HCEC 1CT (cell line): ENCODE measurements around the gene SLC66A2.

Experiments
- DNase-seq: peaks from one replicate; pipeline ENCODE4 v3.0.0-alpha.2; 2017

The SLC66A2 gene

DNA sequence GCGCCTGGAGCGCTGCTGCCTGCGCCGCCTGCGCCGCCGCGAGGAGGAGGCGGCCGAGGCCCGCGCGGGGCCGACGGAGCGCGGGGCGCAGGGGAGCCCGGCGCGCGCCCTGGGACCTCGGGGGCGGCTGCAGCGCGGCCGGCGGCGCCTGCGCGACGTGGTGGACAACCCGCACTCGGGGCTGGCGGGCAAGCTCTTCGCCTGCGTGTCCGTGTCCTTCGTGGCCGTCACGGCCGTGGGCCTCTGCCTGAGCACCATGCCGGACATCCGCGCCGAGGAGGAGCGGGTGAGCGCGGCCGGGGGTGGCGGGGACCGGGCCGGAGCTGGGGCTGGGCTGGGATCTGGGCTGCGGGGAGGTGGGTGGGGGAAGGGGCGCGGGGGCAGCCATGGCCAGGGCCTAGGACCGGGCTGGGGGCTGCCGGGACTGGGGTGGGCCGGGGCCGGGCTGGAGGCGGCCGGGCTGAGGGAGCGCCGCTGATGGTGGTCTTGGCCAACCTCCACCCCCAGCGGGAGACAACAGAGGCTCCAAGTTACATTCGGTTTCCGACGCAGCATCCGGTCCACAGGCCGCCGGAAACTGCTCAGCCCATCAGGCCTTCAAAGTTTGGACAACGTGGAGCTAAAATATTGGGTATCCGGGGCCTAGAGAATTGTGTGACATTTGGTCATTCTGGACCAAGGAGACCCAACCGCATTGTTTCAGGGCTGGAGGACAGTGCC lies 87.3 kb downstream of the SLC66A2 start:
- no peak for DNase-seq

- DNase-seq = no peak
Observed at GRCh38 chr18:79863161-79864005, 88.1 kb downstream of the SLC66A2 start.

- DNase-seq = no peak
Observed at GRCh38 chr18:79862562-79862961, 88.9 kb downstream of the SLC66A2 start.

GRCh38 chr18:79861687-79862086 lies 89.8 kb downstream of the SLC66A2 start:
- DNase-seq = no peak

DNA sequence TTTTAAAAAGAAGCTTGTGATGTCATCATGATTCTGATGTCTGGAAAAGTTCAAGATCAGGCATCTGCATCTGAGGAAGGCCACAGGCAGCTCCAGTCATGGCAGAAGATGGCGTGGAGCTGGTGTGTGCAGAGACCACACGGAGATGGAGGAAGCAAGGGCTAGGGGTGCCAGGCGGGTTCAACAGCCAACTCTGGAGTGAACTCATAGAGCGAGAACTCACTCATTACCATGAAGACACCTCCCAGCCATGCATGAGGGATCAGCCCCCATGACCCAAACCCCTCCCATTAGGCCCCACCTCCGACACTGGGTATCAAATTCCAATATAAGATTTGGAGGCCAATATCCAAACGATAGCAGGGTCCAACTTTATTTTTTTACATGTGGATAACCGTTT lies 92.1 kb downstream of the SLC66A2 start:
- DNase-seq = no peak

GRCh38 chr18:79857082-79857671 lies 94.3 kb downstream of the SLC66A2 start:
- DNase-seq = no peak

DNA sequence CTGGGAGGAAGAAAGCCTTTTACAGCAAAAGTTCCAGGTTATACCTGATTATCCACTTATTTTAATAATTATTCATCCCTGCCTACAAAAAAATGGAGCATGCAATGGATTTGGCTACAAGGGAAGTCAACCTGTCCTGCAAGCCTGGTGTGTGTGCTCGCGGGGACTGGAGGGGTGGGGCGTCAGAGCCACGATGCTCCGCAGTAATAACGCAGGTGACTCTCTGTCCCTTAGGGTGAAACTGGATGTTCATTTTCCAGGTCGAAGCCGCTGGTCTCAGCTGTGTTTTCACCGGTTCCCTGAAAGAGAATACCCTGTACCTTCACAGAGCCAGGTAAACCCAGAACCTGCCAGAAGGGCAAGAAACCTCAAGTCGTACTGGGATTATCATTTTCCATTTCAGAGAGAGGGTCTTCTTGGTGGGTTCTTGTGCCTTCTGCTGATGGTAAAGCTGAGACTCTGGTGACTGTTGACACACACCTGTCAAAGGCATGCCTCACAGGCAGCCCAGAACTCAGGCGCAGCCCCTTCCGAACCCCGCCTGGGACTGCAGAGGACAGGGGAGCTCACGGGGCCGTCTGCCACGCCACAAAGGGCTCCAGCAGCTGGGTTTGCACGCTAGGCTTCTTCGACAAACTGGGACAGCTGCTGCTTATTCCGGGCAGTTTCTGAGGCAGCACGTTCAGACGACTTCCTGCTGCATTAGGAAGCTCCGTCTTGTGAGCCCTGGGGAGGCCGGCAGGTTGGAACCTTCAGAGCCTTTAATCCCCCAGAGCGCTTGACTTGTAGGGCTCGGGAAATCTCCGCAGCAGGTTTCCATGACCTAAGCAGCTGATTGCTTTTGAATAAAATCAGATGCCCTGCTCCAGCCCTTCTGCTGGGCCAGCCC lies 95.1 kb downstream of the SLC66A2 start:
- no peak for DNase-seq

GRCh38 chr18:79855147-79855933 lies 96.1 kb downstream of the SLC66A2 start:
- DNase-seq = no peak

GRCh38 chr18:79853993-79854364 lies 97.5 kb downstream of the SLC66A2 start:
- DNase-seq = no peak

DNA sequence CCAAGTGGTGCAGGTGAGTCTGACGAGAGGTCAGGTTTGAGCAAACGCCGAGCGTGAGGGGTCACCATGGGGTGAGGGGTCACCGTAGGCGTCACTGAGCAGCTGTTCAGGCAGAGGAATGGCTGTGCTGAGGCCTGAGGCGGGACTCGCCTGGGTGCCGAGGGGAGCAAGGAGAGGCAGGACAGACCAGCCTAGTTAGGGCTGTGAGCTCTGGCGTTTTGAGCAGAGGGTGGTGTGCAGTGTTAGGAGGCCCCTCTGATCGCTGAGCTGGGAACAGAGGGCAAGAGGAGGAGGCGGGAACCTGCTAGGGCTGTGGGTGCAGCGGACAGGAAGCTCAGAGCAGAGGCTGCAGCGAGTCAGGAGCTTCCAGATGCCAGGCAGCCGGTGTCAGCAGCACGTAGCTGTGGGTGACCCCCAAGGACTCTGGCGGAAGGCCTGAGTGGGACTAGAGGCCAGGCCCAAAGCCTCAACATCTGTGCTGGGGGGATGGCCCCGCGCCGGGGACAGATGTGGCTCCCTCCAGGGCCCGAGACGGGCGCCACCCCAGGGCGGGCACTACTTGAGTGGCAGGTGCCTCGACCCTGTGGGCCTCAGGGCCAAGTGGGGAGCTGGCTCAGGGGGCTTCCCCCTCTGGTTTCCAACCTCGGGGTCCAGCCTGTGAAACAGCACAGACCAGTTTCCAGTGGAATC lies 98.0 kb downstream of the SLC66A2 start:
- DNase-seq = no peak

GRCh38 chr18:79852561-79853302 lies 98.7 kb downstream of the SLC66A2 start:
- no peak for DNase-seq
